Natural killer cell (primary cell): ENCODE data around the gene GALNTL6. TPM values are rescaled to one million over a fixed set of nuclear protein-coding genes. Genes with fewer than 3 reads are reported as not detected.

Experiments
- ATAC-seq, 3 donors: fragments of 150-1000 bp in 2 of 3; fragments of 200-7000 bp in 1 of 3; cut with Tn5 transposase; 1 replicate in 1 of 3; 2 replicates in 2 of 3; pipeline ENCODE4 v1.10.0; 2021; ENCODE audit warnings: mild to moderate bottlenecking in 2 of 3, moderate library complexity in 2 of 3
- DNase-seq, 2 donors: peaks; one replicate each; pipeline versions ENCODE4 v3.0.0 to v3.0.0-alpha.2; 2013 to 2021; ENCODE audit warnings: mixed read lengths in 1 of 2
- H3K27ac ChIP-seq: one replicate; pipeline ENCODE4 v1.5.1; 2013; ENCODE audit warnings: mild to moderate bottlenecking, low read length
- H3K27me3 ChIP-seq: one replicate; pipeline ENCODE4 v1.6.1; 2013; ENCODE audit warnings: low read length; ENCODE audit not compliant: control insufficient read depth, insufficient read depth
- H3K36me3 ChIP-seq: one replicate; pipeline ENCODE4 v1.6.1; 2013; ENCODE audit warnings: low read length; ENCODE audit not compliant: control insufficient read depth, insufficient read depth
- H3K4me1 ChIP-seq: one replicate; pipeline ENCODE4 v1.6.1; 2013; ENCODE audit warnings: low read length; ENCODE audit not compliant: control insufficient read depth, insufficient read depth
- H3K4me3 ChIP-seq: one replicate; pipeline ENCODE4 v1.5.1; 2013; ENCODE audit warnings: low read length
- H3K9me3 ChIP-seq: one replicate; pipeline ENCODE4 v1.6.1; 2013; ENCODE audit warnings: low read length; ENCODE audit not compliant: control insufficient read depth, insufficient read depth
- H3K27ac Mint-ChIP-seq, 2 donors: one replicate each; pipeline ENCODE4 v1.8.0; 2022; ENCODE audit warnings: mild to moderate bottlenecking in 2 of 2, mixed read lengths in 2 of 2, moderate library complexity in 1 of 2
- H3K27me3 Mint-ChIP-seq, 2 donors: one replicate each; pipeline ENCODE4 v1.8.0; 2022; ENCODE audit warnings: low read depth in 2 of 2, mixed read lengths in 2 of 2
- H3K36me3 Mint-ChIP-seq: one replicate; pipeline ENCODE4 v1.8.0; 2022; ENCODE audit warnings: mixed read lengths
- H3K4me1 Mint-ChIP-seq, 2 donors: one replicate each; pipeline ENCODE4 v1.8.0; 2022; ENCODE audit warnings: mixed read lengths in 2 of 2
- H3K4me3 Mint-ChIP-seq: one replicate; pipeline ENCODE4 v1.8.0; 2022; ENCODE audit warnings: mild to moderate bottlenecking, moderate library complexity, mixed read lengths
- H3K9me3 Mint-ChIP-seq, 2 donors: one replicate each; pipeline ENCODE4 v1.8.0; 2022; ENCODE audit warnings: mixed read lengths in 2 of 2
- WGBS: methylation state at CpG from one replicate; pipeline ENCODE4 v1.1.7; 2013; ENCODE audit warnings: missing lambda C conversion rate; ENCODE audit not compliant: insufficient coverage; 5-methylcytosine and 5-hydroxymethylcytosine counted together
- intact Hi-C: fragments of 100-400 bp; cut with micrococcal nuclease; formaldehyde crosslinking; loops from one replicate; pipeline ENCODE4 v1.14.2; 2022
- total RNA-seq, 4 donors: library from RNA; stranded (reverse); fragments of 120-200 nt in 1 of 4; gene quantifications; one replicate each; pipeline versions ENCODE4 v1.2.3 to v1.2.4, GENCODE V29; 2013 to 2022
- TF ChIP-seq, protein P1 (sequence below): fragments of 200-600 bp; IDR thresholded peaks from one replicate; pipeline ENCODE4 v1.8.0; 2022; ENCODE audit warnings: antibody characterized with exemption

The GALNTL6 gene
- total RNA-seq, 3 donors from 2014 or later (not counting 1 experiment from before 2014, with no cell fraction given) = not detected

DNA sequence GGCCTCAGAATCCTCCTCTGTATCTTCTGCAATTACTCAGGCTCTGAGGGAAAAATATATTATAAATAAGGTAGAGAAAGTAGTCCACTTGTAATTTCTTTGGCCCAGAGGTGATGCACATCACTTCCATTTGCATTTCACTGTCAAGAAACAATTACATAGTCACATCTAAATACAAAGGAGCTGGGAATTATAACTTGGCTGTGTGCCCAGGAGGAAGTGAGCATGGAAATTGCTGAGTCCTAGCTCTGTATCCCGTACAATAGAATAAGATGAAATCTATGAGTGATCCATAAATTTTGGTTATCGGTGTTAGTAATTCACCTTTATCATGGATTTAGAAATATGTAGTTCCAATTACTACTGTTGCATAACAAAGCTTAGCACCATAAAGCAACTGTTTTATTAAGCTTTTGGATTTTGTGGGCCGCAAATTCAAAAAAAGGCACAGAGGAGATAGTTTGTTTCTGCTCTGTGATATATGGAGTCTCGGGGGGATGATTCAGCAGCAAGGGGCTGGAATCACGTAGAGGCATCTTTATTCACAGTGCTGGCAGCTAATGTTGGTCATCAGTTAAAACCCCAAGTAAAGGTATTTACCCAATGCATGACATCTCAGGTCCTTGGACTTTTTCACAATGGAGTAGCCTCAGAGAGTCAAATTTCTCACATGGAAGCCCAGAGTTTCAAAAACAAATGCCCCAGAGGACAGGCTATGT, 1114.1 kb downstream of the GALNTL6 start:
- Histone ChIP-seq H3K4me3 (no peak overlapping the region), H3K9me3 (no peaks in the 10 kb centered on the region), H3K27ac (no peak overlapping the region), H3K4me1 (no peaks in the 10 kb centered on the region), H3K36me3 (no peaks in the 10 kb centered on the region), H3K27me3 (no peaks in the 10 kb centered on the region)
- Mint-ChIP-seq H3K36me3 (no peaks in the 10 kb centered on the region), H3K9me3 (peaks cover 1 to 2% of the 10 kb centered on the region in 2 donors), H3K4me1 (no peaks in the 10 kb centered on the region), H3K4me3 (no peak overlapping the region), H3K27me3 (no peaks in the 10 kb centered on the region), H3K27ac (no peak overlapping the region)
- WGBS = 91% methylated on average over 4 of the region's 5 CpGs
- intact Hi-C loops = no loop called here
- no peak for ATAC-seq
- DNase-seq = no peak
- TF ChIP-seq, protein P1, sequence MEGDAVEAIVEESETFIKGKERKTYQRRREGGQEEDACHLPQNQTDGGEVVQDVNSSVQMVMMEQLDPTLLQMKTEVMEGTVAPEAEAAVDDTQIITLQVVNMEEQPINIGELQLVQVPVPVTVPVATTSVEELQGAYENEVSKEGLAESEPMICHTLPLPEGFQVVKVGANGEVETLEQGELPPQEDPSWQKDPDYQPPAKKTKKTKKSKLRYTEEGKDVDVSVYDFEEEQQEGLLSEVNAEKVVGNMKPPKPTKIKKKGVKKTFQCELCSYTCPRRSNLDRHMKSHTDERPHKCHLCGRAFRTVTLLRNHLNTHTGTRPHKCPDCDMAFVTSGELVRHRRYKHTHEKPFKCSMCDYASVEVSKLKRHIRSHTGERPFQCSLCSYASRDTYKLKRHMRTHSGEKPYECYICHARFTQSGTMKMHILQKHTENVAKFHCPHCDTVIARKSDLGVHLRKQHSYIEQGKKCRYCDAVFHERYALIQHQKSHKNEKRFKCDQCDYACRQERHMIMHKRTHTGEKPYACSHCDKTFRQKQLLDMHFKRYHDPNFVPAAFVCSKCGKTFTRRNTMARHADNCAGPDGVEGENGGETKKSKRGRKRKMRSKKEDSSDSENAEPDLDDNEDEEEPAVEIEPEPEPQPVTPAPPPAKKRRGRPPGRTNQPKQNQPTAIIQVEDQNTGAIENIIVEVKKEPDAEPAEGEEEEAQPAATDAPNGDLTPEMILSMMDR = no peak

DNA sequence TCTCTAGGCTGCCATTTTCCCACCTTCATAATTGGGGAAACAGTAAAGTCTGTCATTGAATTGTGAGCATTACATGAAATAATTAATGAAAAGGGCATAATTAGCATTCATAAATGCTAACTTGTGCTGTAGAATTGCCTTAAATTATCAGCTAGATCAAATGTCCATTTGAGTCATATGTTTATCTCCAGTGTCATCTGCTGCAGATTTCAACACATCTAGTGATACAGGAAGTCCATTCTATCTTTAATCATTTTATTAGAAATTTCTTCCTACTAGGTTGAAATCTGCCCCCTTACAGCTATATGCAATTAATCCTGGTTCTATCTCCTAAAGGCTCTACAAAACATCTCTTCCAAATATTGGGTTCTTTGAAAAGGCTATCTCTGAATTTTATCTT, 1115.1 kb downstream of the GALNTL6 start:
- intact Hi-C loops = no loop called here
- Mint-ChIP-seq H3K4me1 (no peaks in the 10 kb centered on the region), H3K4me3 (no peak overlapping the region), H3K9me3 (peaks cover 0 to 2% of the 10 kb centered on the region in 2 donors), H3K36me3 (no peaks in the 10 kb centered on the region), H3K27me3 (no peaks in the 10 kb centered on the region), H3K27ac (no peak overlapping the region)
- no peaks in the 10 kb centered on the region for H3K36me3 ChIP-seq
- no peak overlapping the region for H3K4me3 ChIP-seq
- DNase-seq = no peak
- no peak for ATAC-seq
- no peaks in the 10 kb centered on the region for H3K9me3 ChIP-seq
- no peaks in the 10 kb centered on the region for H3K4me1 ChIP-seq
- H3K27me3 ChIP-seq = no peaks in the 10 kb centered on the region
- no peak overlapping the region for H3K27ac ChIP-seq
- TF ChIP-seq, protein P1 = no peak

DNA sequence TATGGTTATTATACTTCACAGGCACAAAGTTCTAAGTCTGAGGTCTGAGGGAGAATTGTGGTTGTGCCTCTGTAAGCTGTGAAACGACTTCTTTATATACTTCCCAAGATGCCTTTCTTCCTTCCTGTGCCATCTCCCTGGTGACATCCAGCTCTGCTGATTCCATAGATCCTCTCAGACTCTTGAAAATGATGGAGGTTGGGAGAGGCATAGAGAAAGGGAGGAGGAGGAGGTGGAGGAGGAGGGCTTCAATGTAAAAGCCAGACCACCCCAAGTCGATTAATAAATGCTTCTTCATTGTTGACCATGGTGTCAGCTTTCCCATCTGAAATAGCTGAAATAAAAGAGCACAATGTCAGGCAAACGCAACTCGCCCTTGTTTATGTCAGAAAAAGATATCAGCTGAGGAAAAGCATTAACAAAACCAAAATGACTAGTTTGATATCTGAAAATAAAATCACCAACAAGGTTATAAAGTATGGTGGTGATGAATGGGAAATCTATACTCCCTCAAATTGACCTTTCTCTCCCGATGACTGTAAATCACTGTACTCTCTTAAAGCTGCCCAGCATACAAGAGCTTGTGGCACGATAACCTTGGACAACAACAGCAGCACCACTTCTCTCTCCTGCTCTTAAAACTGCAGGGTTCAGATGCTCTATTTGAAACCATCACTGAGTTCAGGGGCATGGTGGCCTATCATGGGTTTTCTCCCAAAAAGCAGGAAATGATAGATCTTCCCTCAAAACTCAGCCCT, 1125.0 kb downstream of the GALNTL6 start:
- H3K27me3 Mint-ChIP-seq = no peaks in the 10 kb centered on the region
- no peak overlapping the region for H3K4me3 ChIP-seq
- peaks cover 4 to 5% of the 10 kb centered on the region in 2 donors for H3K9me3 Mint-ChIP-seq
- no peaks in the 10 kb centered on the region for H3K4me1 ChIP-seq
- no peak overlapping the region for H3K27ac Mint-ChIP-seq
- H3K36me3 Mint-ChIP-seq = no peaks in the 10 kb centered on the region
- no peak overlapping the region for H3K27ac ChIP-seq
- TF ChIP-seq, protein P1 = no peak
- DNase-seq (no peak), ATAC-seq (no peak)
- intact Hi-C loops = no loop called here
- WGBS = 84% methylated on average over 5 of the region's 6 CpGs
- H3K9me3 ChIP-seq = no peaks in the 10 kb centered on the region
- H3K4me3 Mint-ChIP-seq = no peak overlapping the region
- no peaks in the 10 kb centered on the region for H3K27me3 ChIP-seq
- no peaks in the 10 kb centered on the region for H3K36me3 ChIP-seq
- no peaks in the 10 kb centered on the region for H3K4me1 Mint-ChIP-seq
